Measurements from ENCODE around the gene GTF2I.
A peak's percentile ranks its signal among the peaks of the same experiment; 100 is the strongest.
"Not testable (repeated sequence)": the region's sequence is repeated elsewhere in the genome, so short reads cannot be mapped to it uniquely, and the experiment has no call there.

The GTF2I gene

DNA sequence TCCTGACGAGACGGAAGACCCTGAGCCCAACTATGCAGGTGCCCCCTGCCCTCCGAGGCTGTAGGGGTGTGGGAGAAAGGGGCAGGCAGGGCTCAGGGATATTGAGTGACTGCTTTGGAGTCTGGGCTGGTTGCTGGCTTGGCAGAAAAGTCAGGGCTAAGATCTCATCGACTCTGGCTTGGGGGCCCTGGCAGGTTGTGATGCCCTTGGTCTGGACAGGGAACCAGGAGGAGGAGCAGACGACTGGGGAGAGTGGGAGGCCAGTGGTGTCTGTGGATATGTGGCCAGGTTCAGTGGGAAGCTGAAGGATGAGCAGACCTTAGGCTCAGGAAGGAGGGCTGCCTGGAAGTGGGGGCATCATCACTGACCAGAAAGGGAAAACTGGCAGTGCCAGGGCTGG lies 126.1 kb downstream of the GTF2I start:
- not testable (repeated sequence) for DNase-seq

DNA sequence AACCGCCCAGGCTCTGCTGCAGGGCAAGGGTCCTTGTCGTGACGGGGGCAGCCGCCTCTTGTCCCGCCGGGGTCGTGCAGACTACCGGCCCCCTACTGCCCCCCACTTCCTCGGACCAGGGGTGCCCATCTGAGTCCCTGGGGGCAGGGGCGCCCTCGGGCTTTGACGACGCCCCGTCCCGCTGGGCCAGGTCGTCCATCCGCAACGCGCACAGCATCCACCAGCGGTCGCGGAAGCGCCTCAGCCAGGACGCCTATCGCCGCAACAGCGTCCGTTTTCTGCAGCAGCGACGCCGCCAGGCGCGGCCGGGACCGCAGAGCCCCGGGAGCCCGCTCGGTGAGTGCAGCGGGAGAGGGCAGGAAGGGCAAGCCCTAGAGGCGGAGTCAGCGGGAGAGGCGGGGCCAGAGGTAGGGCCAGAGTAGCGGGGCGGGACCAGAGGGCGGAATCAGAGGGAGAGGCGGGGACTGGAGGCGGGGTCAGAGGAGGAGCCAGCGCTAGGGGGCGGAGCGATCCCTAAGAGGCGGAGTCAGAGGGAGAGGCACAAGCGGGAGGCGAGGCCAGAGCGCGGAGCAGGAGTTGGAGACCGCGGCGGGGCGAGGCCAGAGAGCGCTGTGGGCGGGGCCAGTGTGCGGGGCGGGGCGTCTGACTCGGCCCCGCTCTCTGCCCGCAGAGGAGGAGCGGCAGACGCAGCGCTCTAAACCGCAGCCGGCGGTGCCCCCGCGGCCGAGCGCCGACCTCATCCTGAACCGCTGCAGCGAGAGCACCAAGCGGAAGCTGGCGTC lies 131.0 kb downstream of the GTF2I start:
- peak; percentile 100 for DNase-seq

DNA sequence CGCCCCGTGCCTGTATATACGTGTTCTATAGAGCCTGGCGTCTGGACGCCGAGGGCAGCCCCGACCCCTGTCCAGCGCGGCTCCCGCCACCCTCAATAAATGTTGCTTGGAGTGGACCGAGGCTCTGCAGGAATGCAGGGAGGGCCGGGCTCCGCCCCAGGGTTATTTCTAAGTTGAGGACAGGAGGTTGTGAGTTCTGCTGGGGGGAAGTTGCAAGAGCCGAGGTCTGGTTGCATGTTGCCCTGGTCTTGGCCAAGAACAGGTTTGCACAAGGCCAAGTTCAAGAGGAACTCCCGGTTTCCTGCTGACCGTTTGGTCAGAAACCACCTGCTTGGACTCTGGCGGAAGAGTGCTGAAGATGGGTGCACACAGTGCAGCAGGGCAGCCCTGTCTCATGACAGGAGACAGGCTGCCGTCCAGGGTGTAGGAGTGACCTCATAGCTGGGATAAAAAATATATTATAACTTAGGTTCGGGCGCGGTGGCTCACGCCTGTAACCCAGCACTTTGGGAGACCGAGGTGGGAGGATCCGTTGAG lies 131.8 kb downstream of the GTF2I start:
- DNase-seq, result not testable (repeated sequence)

DNA sequence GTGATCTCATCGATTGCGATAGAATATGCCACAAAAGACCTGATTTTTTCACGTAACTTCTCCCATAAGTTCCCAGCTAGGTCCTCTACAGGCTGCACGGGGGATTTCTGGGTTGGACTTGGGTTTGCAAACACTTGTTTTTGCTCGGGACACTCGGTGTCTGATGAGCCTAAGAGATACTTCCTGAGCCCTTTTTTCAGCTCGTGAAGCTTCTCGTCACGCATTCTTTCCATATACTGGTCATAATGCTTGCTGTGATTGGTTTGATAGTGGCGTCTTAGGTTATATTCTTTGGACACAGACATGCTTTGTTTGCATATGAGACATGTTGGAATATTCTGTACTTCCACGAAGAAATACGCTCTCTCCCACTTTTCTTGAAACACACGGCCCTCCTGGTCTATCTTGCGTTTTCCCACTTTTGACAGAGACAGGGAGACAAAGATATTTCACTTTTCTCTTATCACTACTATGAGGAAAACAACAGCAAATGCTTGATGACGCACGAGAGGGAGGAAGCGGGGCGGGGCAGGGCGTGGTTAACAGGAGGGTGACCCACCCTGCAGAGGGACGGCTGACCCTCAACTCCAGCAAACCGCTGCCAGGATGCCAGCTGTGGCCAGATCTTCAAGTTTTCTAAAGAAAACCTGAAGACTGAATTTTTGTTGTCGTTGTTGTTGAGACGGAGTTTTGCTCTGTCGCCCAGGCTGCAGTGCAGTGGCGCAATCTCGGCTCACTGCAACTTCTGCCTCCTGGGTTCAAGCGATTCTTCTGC lies 140.5 kb downstream of the GTF2I start:
- DNase-seq, result not testable (repeated sequence)

DNA sequence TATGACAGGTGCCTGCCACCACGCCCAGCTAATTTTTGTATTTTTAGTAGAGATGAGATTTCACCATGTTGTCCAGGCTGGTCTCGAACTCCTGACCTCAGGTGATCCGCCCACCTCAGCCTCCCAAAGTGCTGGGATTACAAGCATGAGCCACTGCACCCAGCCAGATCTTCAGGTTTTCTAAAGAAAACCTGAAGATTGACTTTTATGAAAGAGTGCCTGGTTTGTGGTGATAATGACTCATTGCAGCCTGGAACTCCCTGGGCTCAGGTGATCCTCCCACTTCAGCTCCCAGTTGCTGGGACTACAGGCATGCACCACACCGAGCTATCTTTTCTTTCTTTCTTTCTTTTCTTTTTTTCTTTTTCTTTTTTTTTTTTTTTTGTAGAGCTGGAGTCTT lies 141.1 kb downstream of the GTF2I start:
- DNase-seq, result not testable (repeated sequence)

Measured in activated T-cell treated with anti-CD3 and anti-CD28 coated beads, Interleukin-2, amount 50 U/mL, for 48 hours (primary cell).